GM23338 (cell line): ENCODE data around the gene TNNT3. TPM values are rescaled to one million over a fixed set of nuclear protein-coding genes. Genes with fewer than 3 reads are reported as not detected.

ENCODE experiments used
- ATAC-seq: fragments of 200-7000 bp; cut with Tn5 transposase; 3 replicates; pipeline ENCODE4 v1.9.1; 2020
- DNase-seq: peaks from one replicate; pipeline ENCODE4 v3.0.0-alpha.2; 2015; ENCODE audit warnings: low spot score
- H2AFZ ChIP-seq: fragments of 200-600 bp; sonication (generic); 2 replicates; pipeline ENCODE4 v1.8.0; 2016; ENCODE audit warnings: antibody characterized with exemption, mild to moderate bottlenecking, moderate library complexity
- H3F3A ChIP-seq: fragments of 200-600 bp; sonication (generic); replicated peaks from 2 replicates; pipeline ENCODE4 v1.8.0; 2017; ENCODE audit warnings: antibody characterized with exemption, mixed run types, low read depth
- H3K27ac ChIP-seq: fragments of 200-600 bp; sonication (generic); 2 replicates; pipeline ENCODE4 v1.6.1; 2016; ENCODE audit warnings: low read depth
- H3K27me3 ChIP-seq: fragments of 200-600 bp; sonication (generic); 2 replicates; pipeline ENCODE4 v1.8.0; 2016; ENCODE audit warnings: mild to moderate bottlenecking, mixed run types, moderate library complexity; ENCODE audit not compliant: insufficient read depth
- H3K36me3 ChIP-seq: fragments of 200-600 bp; sonication (generic); 2 replicates; pipeline ENCODE4 v1.8.0; 2016; ENCODE audit warnings: mild to moderate bottlenecking; ENCODE audit not compliant: insufficient read depth
- H3K4me1 ChIP-seq: fragments of 200-600 bp; sonication (generic); 2 replicates; pipeline ENCODE4 v1.8.0; 2016; ENCODE audit warnings: mild to moderate bottlenecking, moderate library complexity; ENCODE audit not compliant: insufficient read depth
- H3K4me2 ChIP-seq: fragments of 200-600 bp; sonication (generic); 2 replicates; pipeline ENCODE4 v1.7.1; 2017; ENCODE audit warnings: mixed run types
- H3K4me3 ChIP-seq: fragments of 200-600 bp; sonication (generic); 2 replicates; pipeline ENCODE4 v1.6.1; 2016; ENCODE audit warnings: mixed run types
- H3K79me2 ChIP-seq: fragments of 200-600 bp; sonication (generic); replicated peaks from 2 replicates; pipeline ENCODE4 v1.8.0; 2017; ENCODE audit warnings: mild to moderate bottlenecking; ENCODE audit not compliant: insufficient read depth
- H3K9me2 ChIP-seq: fragments of 200-600 bp; sonication (generic); 2 replicates; pipeline ENCODE4 v1.8.0; 2017; ENCODE audit not compliant: insufficient read depth
- H4K20me1 ChIP-seq: fragments of 200-600 bp; sonication (generic); replicated peaks from 2 replicates; pipeline ENCODE4 v1.8.0; 2017; ENCODE audit warnings: mild to moderate bottlenecking; ENCODE audit not compliant: insufficient read depth
- H3K27ac Mint-ChIP-seq: 2 replicates; pipeline ENCODE4 v1.8.0; 2020; ENCODE audit warnings: inconsistent platforms, mild to moderate bottlenecking, moderate library complexity, mixed read lengths
- H3K27me3 Mint-ChIP-seq: 3 replicates; pipeline ENCODE4 v1.8.0; 2022; ENCODE audit warnings: low read depth, mild to moderate bottlenecking, moderate library complexity, mixed read lengths, inconsistent platforms; ENCODE audit not compliant: insufficient read depth, poor library complexity
- H3K36me3 Mint-ChIP-seq: 3 replicates; pipeline ENCODE4 v1.8.0; 2021; ENCODE audit warnings: low read depth, mild to moderate bottlenecking, inconsistent platforms, moderate library complexity, mixed read lengths
- H3K4me1 Mint-ChIP-seq: 3 replicates; pipeline ENCODE4 v1.8.0; 2020; ENCODE audit warnings: mild to moderate bottlenecking, inconsistent platforms, mixed read lengths
- H3K4me3 Mint-ChIP-seq: 3 replicates; pipeline ENCODE4 v1.8.0; 2021; ENCODE audit warnings: moderate library complexity, mild to moderate bottlenecking, inconsistent platforms, mixed read lengths
- H3K9me3 Mint-ChIP-seq: 3 replicates; pipeline ENCODE4 v1.8.0; 2020; ENCODE audit warnings: moderate library complexity, mild to moderate bottlenecking, inconsistent platforms, mixed read lengths
- CREB1 ChIP-seq: fragments of 250-450 bp; sonication (Bioruptor Pico); IDR thresholded peaks from 2 replicates; pipeline ENCODE4 v1.5.0; 2020; ENCODE audit warnings: low read depth, mild to moderate bottlenecking, moderate library complexity
- CTCF ChIP-seq, 2 experiments: fragments of 200-600 bp in 1 of 2; sonication (generic) in 1 of 2; conservative IDR thresholded peaks; 2 replicates each; pipeline versions ENCODE4 v1.5.1 to v1.6.1; 2016 to 2017; ENCODE audit warnings: antibody characterized with exemption in 2 of 2, low read depth in 2 of 2, mild to moderate bottlenecking in 2 of 2, moderate library complexity in 1 of 2
- ETS1 ChIP-seq: IDR thresholded peaks from 2 replicates; pipeline ENCODE4 v1.6.1; 2016; ENCODE audit warnings: antibody characterized with exemption
- EZH2 ChIP-seq: fragments of 200-600 bp; sonication (generic); IDR thresholded peaks from one replicate; pipeline ENCODE4 v1.8.0; 2017; ENCODE audit warnings: antibody characterized with exemption, mild to moderate bottlenecking, low read depth; ENCODE audit not compliant: unreplicated experiment
- EZH2phosphoT487 ChIP-seq: fragments of 200-600 bp; sonication (generic); IDR thresholded peaks from one replicate; pipeline ENCODE4 v1.8.1; 2018; ENCODE audit warnings: antibody characterized with exemption; ENCODE audit not compliant: unreplicated experiment
- NANOG ChIP-seq: IDR thresholded peaks from 2 replicates; pipeline ENCODE4 v1.6.1; 2016; ENCODE audit warnings: antibody characterized with exemption, borderline replicate concordance
- POLR2AphosphoS5 ChIP-seq: IDR thresholded peaks from 2 replicates; pipeline ENCODE4 v1.6.1; 2016; ENCODE audit warnings: antibody characterized with exemption, low read depth
- STAT1 ChIP-seq: IDR thresholded peaks from one replicate; pipeline ENCODE4 v1.6.1; 2016; ENCODE audit warnings: antibody characterized with exemption; ENCODE audit not compliant: unreplicated experiment
- ZNF114 ChIP-seq: fragments of 250-450 bp; sonication (Bioruptor Pico); IDR thresholded peaks from 2 replicates; pipeline ENCODE4 v1.5.0; 2020; ENCODE audit warnings: mild to moderate bottlenecking, moderate library complexity
- ZNF331 ChIP-seq: fragments of 250-450 bp; sonication (Bioruptor Pico); IDR thresholded peaks from 2 replicates; pipeline ENCODE4 v1.5.0; 2020; ENCODE audit warnings: low read depth, mild to moderate bottlenecking, moderate library complexity
- ZNF462 ChIP-seq: fragments of 250-450 bp; sonication (Bioruptor Pico); IDR thresholded peaks from 2 replicates; pipeline ENCODE4 v1.5.0; 2020; ENCODE audit warnings: mild to moderate bottlenecking, moderate library complexity
- polyA plus RNA-seq: library from polyadenylated mRNA; unstranded; fragments of >200 nt; fragmentation: Nextera tagmentation; extraction: Ambion mirVana; gene quantifications from 2 replicates; pipeline ENCODE4 v1.2.1, GENCODE V29; 2016
- total RNA-seq: library from RNA; depleted of rRNA; stranded (reverse); fragments of >200 nt; shearing (Covaris generic); gene quantifications from 2 replicates; pipeline ENCODE4 v1.2.3, GENCODE V29; 2014

Gene TNNT3
- total and polyA plus RNA-seq, 2 experiments from 2014 or later: not detected

GRCh38 chr11:1883346-1884302 is 35.9 kb upstream of the TNNT3 start (continued):
- TF ChIP-seq EZH2 (no peak), ZNF114 (no peak), NANOG (no peak)

- H3K36me3 Mint-ChIP-seq: no peaks in the 10 kb centered on the region
- Histone ChIP-seq H3K27me3 (no peaks in the 10 kb centered on the region), H3K4me2 (no peak overlapping the region), H2AFZ (no peak overlapping the region), H3K79me2 (no peaks in the 10 kb centered on the region), H3K27ac (no peak overlapping the region), H3F3A (no peaks in the 10 kb centered on the region), H4K20me1 (no peaks in the 10 kb centered on the region), H3K36me3 (no peaks in the 10 kb centered on the region), H3K9me2 (no peaks in the 10 kb centered on the region), H3K4me1 (no peaks in the 10 kb centered on the region), H3K4me3 (no peak overlapping the region)
- DNase-seq (no peak), ATAC-seq (no peak)
- peaks cover 3% of the 10 kb centered on the region for H3K27me3 Mint-ChIP-seq
- no peaks in the 10 kb centered on the region for H3K4me1 Mint-ChIP-seq
- H3K4me3 Mint-ChIP-seq: no peak overlapping the region
- no peaks in the 10 kb centered on the region for H3K9me3 Mint-ChIP-seq
- H3K27ac Mint-ChIP-seq: no peak overlapping the region
- TF ChIP-seq ZNF114: no peak
- TF ChIP-seq EZH2: no peak
- no peak for TF ChIP-seq EZH2phosphoT487
- no peak for TF ChIP-seq POLR2AphosphoS5
- TF ChIP-seq CREB1: no peak
- TF ChIP-seq ZNF331: no peak
- TF ChIP-seq ETS1: no peak
- no peak for TF ChIP-seq ZNF462
- no peak for TF ChIP-seq NANOG
- TF ChIP-seq CTCF (conservative IDR thresholded peaks at IDR 0.05; ENCODE audit: low read depth in 2 of 2): no peak
- TF ChIP-seq STAT1: no peak
Measured at GRCh38 chr11:1884303-1884700, 35.2 kb upstream of the TNNT3 start.
